Measurements from ENCODE around the gene OSTF1. TPM values are rescaled to one million over a fixed set of nuclear protein-coding genes. Genes with fewer than 3 reads are reported as not detected.

OSTF1 gene
- total RNA-seq, 2 experiments from 2014 or later = 37.3 to 58.1 TPM

GRCh38 chr9:75130172-75130571, 41.9 kb downstream of the OSTF1 start:
- ChIA-PET CTCF (ENCODE audit: unreplicated experiment) (no interaction called here), POLR2A (no interaction called here)
- Histone ChIP-seq H3K36me3 (ENCODE audit: insufficient read depth, low read length) (peaks cover 48% of the 10 kb centered on the region), H3K4me3 (ENCODE audit: low read depth, low read length, poor library complexity, severe bottlenecking) (no peak overlapping the region), H3K9me2 (ENCODE audit: insufficient read depth, low read length) (no peaks in the 10 kb centered on the region), H2AFZ (ENCODE audit: low read length) (no peak overlapping the region), H3K27ac (ENCODE audit: low read depth, low read length, poor library complexity, severe bottlenecking) (no peak overlapping the region), H3K79me2 (ENCODE audit: insufficient read depth, low read depth, low read length) (no peaks in the 10 kb centered on the region), H3K4me2 (ENCODE audit: low read length) (no peak overlapping the region), H3K9me3 (ENCODE audit: low read length) (no peaks in the 10 kb centered on the region), H3K4me1 (ENCODE audit: insufficient read depth, low read length, poor library complexity, severe bottlenecking) (no peaks in the 10 kb centered on the region), H4K20me1 (ENCODE audit: insufficient read depth, low read length) (no peaks in the 10 kb centered on the region)
- no peak for DNase-seq (ENCODE audit: low spot score)
- TF ChIP-seq, protein P1, sequence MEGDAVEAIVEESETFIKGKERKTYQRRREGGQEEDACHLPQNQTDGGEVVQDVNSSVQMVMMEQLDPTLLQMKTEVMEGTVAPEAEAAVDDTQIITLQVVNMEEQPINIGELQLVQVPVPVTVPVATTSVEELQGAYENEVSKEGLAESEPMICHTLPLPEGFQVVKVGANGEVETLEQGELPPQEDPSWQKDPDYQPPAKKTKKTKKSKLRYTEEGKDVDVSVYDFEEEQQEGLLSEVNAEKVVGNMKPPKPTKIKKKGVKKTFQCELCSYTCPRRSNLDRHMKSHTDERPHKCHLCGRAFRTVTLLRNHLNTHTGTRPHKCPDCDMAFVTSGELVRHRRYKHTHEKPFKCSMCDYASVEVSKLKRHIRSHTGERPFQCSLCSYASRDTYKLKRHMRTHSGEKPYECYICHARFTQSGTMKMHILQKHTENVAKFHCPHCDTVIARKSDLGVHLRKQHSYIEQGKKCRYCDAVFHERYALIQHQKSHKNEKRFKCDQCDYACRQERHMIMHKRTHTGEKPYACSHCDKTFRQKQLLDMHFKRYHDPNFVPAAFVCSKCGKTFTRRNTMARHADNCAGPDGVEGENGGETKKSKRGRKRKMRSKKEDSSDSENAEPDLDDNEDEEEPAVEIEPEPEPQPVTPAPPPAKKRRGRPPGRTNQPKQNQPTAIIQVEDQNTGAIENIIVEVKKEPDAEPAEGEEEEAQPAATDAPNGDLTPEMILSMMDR (conservative IDR thresholded peaks at IDR 0.05; ENCODE audit: low read length) = no peak
- no peak for TF ChIP-seq EZH2phosphoT487 (IDR thresholded peaks at IDR 0.05; ENCODE audit: borderline replicate concordance, low read depth, low read length)
- no TSS peak for BruUV-seq (replicated peaks)
- intact Hi-C loops (cut with micrococcal nuclease; ENCODE audit: unreplicated experiment) = no loop called here

- Histone ChIP-seq H3K36me3 (ENCODE audit: insufficient read depth, low read length) (peaks cover 50% of the 10 kb centered on the region), H3K4me2 (ENCODE audit: low read length) (no peak overlapping the region), H3K9me2 (ENCODE audit: insufficient read depth, low read length) (no peaks in the 10 kb centered on the region), H2AFZ (ENCODE audit: low read length) (no peak overlapping the region), H3K9me3 (ENCODE audit: low read length) (no peaks in the 10 kb centered on the region), H3K27ac (ENCODE audit: low read depth, low read length, poor library complexity, severe bottlenecking) (no peak overlapping the region), H3K4me1 (ENCODE audit: insufficient read depth, low read length, poor library complexity, severe bottlenecking) (no peaks in the 10 kb centered on the region), H3K4me3 (ENCODE audit: low read depth, low read length, poor library complexity, severe bottlenecking) (no peak overlapping the region), H3K79me2 (ENCODE audit: insufficient read depth, low read depth, low read length) (no peaks in the 10 kb centered on the region), H4K20me1 (ENCODE audit: insufficient read depth, low read length) (no peaks in the 10 kb centered on the region)
- TF ChIP-seq, protein P1 (conservative IDR thresholded peaks at IDR 0.05; ENCODE audit: low read length) = no peak
- TF ChIP-seq EZH2phosphoT487 (IDR thresholded peaks at IDR 0.05; ENCODE audit: borderline replicate concordance, low read depth, low read length) = no peak
- BruUV-seq (replicated peaks) = no TSS peak
- intact Hi-C loops (cut with micrococcal nuclease; ENCODE audit: unreplicated experiment) = no loop called here
- DNase-seq (ENCODE audit: low spot score) = no peak
- POLR2A ChIA-PET = no interaction called here
- CTCF ChIA-PET (ENCODE audit: unreplicated experiment) = no interaction called here
These were observed 42.4 kb downstream of the OSTF1 start for GRCh38 chr9:75130621-75131230.

GRCh38 chr9:75131700-75132099, 43.4 kb downstream of the OSTF1 start:
- Histone ChIP-seq H3K36me3 (ENCODE audit: insufficient read depth, low read length) (peaks cover 55% of the 10 kb centered on the region), H3K9me2 (ENCODE audit: insufficient read depth, low read length) (no peaks in the 10 kb centered on the region), H3K27ac (ENCODE audit: low read depth, low read length, poor library complexity, severe bottlenecking) (no peak overlapping the region), H4K20me1 (ENCODE audit: insufficient read depth, low read length) (no peaks in the 10 kb centered on the region), H3K9me3 (ENCODE audit: low read length) (no peaks in the 10 kb centered on the region), H2AFZ (ENCODE audit: low read length) (no peak overlapping the region), H3K4me1 (ENCODE audit: insufficient read depth, low read length, poor library complexity, severe bottlenecking) (no peaks in the 10 kb centered on the region), H3K79me2 (ENCODE audit: insufficient read depth, low read depth, low read length) (no peaks in the 10 kb centered on the region), H3K4me2 (ENCODE audit: low read length) (no peak overlapping the region), H3K4me3 (ENCODE audit: low read depth, low read length, poor library complexity, severe bottlenecking) (no peak overlapping the region)
- no peak for DNase-seq (ENCODE audit: low spot score)
- ChIA-PET CTCF (ENCODE audit: unreplicated experiment) (interaction anchor here (0.5 kb wide), 1 partner anchor 41 kb away, joined by 3 read pairs; no protein-coding TSS in a partner anchor), POLR2A (interaction anchor here (0.6 kb wide), 2 partner anchors 18 to 424 kb away, joined by 3 read pairs; no protein-coding TSS in a partner anchor)
- no TSS peak for BruUV-seq (replicated peaks)
- no peak for TF ChIP-seq EZH2phosphoT487 (IDR thresholded peaks at IDR 0.05; ENCODE audit: borderline replicate concordance, low read depth, low read length)
- TF ChIP-seq, protein P1 (conservative IDR thresholded peaks at IDR 0.05; ENCODE audit: low read length) = no peak
- intact Hi-C loops (cut with micrococcal nuclease; ENCODE audit: unreplicated experiment) = no loop called here

Data from OCI-LY7 (cell line).